Gastroesophageal sphincter (tissue), 4 donors: ENCODE data around the gene MSANTD1. TPM values are rescaled to one million over a fixed set of nuclear protein-coding genes. Genes with fewer than 3 reads are reported as not detected.

Experiments
- ATAC-seq: fragments of 150-250 bp; one replicate; pipeline ENCODE4 v1.9.1; 2016; ENCODE audit warnings: mild to moderate bottlenecking, moderate library complexity
- H3K27ac ChIP-seq, 4 donors: fragments of 200-600 bp; sonication (generic) in 3 of 4; 1 replicate in 3 of 4; 2 replicates in 1 of 4; pipeline ENCODE4 v1.5.1; 2016 to 2019
- H3K27me3 ChIP-seq: fragments of 200-600 bp; sonication (generic); one replicate; pipeline ENCODE4 v1.5.1; 2019
- H3K36me3 ChIP-seq, 2 donors: fragments of 200-600 bp; sonication (generic); one replicate each; pipeline ENCODE4 v1.5.1; 2019; ENCODE audit warnings: control low read depth in 1 of 2
- H3K4me1 ChIP-seq, 3 donors: fragments of 200-600 bp; sonication (generic); 1 replicate in 2 of 3; 2 replicates in 1 of 3; pipeline ENCODE4 v1.5.1; 2016 to 2019; ENCODE audit warnings: control low read depth in 2 of 3
- H3K4me3 ChIP-seq, 2 donors: fragments of 200-600 bp; sonication (generic); one replicate each; pipeline ENCODE4 v1.5.1; 2019; ENCODE audit warnings: mild to moderate bottlenecking in 1 of 2, moderate library complexity in 1 of 2
- H3K9me3 ChIP-seq, 3 donors: fragments of 200-600 bp; sonication (generic); one replicate each; pipeline ENCODE4 v1.5.1; 2017 to 2019; ENCODE audit warnings: control low read depth in 2 of 3
- CTCF ChIP-seq, 4 experiments: fragments of 200-600 bp in 2 of 4; fragments of 450-650 bp in 2 of 4; sonication (generic) in 1 of 4; IDR thresholded peaks; one replicate each; pipeline ENCODE4 v1.5.1; 2017 to 2019; ENCODE audit warnings: antibody characterized with exemption in 4 of 4, mild to moderate bottlenecking in 2 of 4, moderate library complexity in 2 of 4
- EP300 ChIP-seq: sonication (generic); formaldehyde crosslinking; IDR thresholded peaks from one replicate; pipeline ENCODE4 v1.6.1; 2017; ENCODE audit warnings: antibody characterized with exemption, mild to moderate bottlenecking
- POLR2A ChIP-seq, 2 donors: fragments of 450-650 bp; IDR thresholded peaks; one replicate each; pipeline ENCODE4 v1.6.1; 2017; ENCODE audit warnings: antibody characterized with exemption in 2 of 2, mild to moderate bottlenecking in 2 of 2, moderate library complexity in 1 of 2
- POLR2AphosphoS5 ChIP-seq: sonication (generic); formaldehyde crosslinking; IDR thresholded peaks from one replicate; pipeline ENCODE4 v1.6.1; 2017; ENCODE audit warnings: antibody characterized with exemption
- WGBS, 2 donors: methylation state at CpG; one replicate each; pipeline ENCODE4 v1.1.5; 2018; ENCODE audit warnings: low coverage in 1 of 2; 5-methylcytosine and 5-hydroxymethylcytosine counted together
- total RNA-seq, 4 donors: library from RNA; depleted of rRNA; stranded (reverse); fragments of >200 nt; gene quantifications; one replicate each; pipeline ENCODE4 v1.1.0, GENCODE V29; 2016

The MSANTD1 gene
- total RNA-seq, 4 donors from 2014 or later: 0.78 to 6.9 (median 1.5) TPM; not detected in 1

GRCh38 chr4:3220476-3221183, 28.3 kb upstream of the MSANTD1 start:
- no peak for ATAC-seq
- H3K27me3 ChIP-seq: no peaks in the 10 kb centered on the region
- no peaks in the 10 kb centered on the region for H3K4me1 ChIP-seq
- 68 to 72% methylated on average over 5 to 7 of the region's 8 CpGs for WGBS, 2 donors
- H3K4me3 ChIP-seq: no peak overlapping the region
- H3K36me3 ChIP-seq: peaks cover 0 to 98% of the 10 kb centered on the region in 2 donors
- no peak overlapping the region for H3K27ac ChIP-seq
- no peaks in the 10 kb centered on the region for H3K9me3 ChIP-seq
- no peak for TF ChIP-seq POLR2AphosphoS5
- no peak for TF ChIP-seq CTCF (IDR thresholded peaks at IDR 0.05)
- TF ChIP-seq EP300: no peak
- TF ChIP-seq POLR2A (IDR thresholded peaks at IDR 0.05): no peak

GRCh38 chr4:3221184-3221494, 27.8 kb upstream of the MSANTD1 start:
- Histone ChIP-seq H3K27me3 (no peaks in the 10 kb centered on the region), H3K9me3 (no peaks in the 10 kb centered on the region), H3K27ac (no peak overlapping the region), H3K36me3 (peaks cover 0 to 98% of the 10 kb centered on the region in 2 donors), H3K4me3 (no peak overlapping the region), H3K4me1 (peaks cover 0 to 3% (median 0%) of the 10 kb centered on the region in 3 donors)
- 88% methylated on average over 7 of the region's 8 CpGs; no CpG with 5 or more reads in 1 of the 2 donors for WGBS, 2 donors
- no peak for TF ChIP-seq EP300
- ATAC-seq: no peak

- Histone ChIP-seq H3K27ac (no peak overlapping the region), H3K27me3 (no peaks in the 10 kb centered on the region), H3K36me3 (peaks cover 0 to 100% of the 10 kb centered on the region in 2 donors), H3K4me1 (peaks cover 0 to 12% (median 0%) of the 10 kb centered on the region in 3 donors), H3K9me3 (no peaks in the 10 kb centered on the region), H3K4me3 (no peak overlapping the region)
- no peak for TF ChIP-seq CTCF (IDR thresholded peaks at IDR 0.05)
- TF ChIP-seq POLR2A (IDR thresholded peaks at IDR 0.05): no peak
- TF ChIP-seq POLR2AphosphoS5: no peak
- no peak for TF ChIP-seq EP300
- WGBS, 2 donors: 82 to 94% methylated on average over 3 to 6 of the region's 12 CpGs
- ATAC-seq: no peak
These were observed 27.0 kb upstream of the MSANTD1 start for GRCh38 chr4:3221996-3222395.

- TF ChIP-seq EP300 (no peak), POLR2AphosphoS5 (no peak), CTCF (IDR thresholded peaks at IDR 0.05) (no peak), POLR2A (IDR thresholded peaks at IDR 0.05) (no peak)
- Histone ChIP-seq H3K9me3 (no peaks in the 10 kb centered on the region), H3K4me3 (no peak overlapping the region), H3K36me3 (peaks cover 0 to 94% of the 10 kb centered on the region in 2 donors), H3K27ac (no peak overlapping the region), H3K27me3 (no peaks in the 10 kb centered on the region), H3K4me1 (peaks cover 0 to 19% (median 0%) of the 10 kb centered on the region in 3 donors)
- WGBS, 2 donors: 80% methylated on average over 1 of the region's 11 CpGs; no CpG with 5 or more reads in 1 of the 2 donors
- no peak for ATAC-seq
These were observed 25.6 kb upstream of the MSANTD1 start for GRCh38 chr4:3223346-3223745.

- ATAC-seq: no peak
- Histone ChIP-seq H3K36me3 (peaks cover 0 to 94% of the 10 kb centered on the region in 2 donors), H3K27ac (no peak overlapping the region), H3K4me1 (peaks cover 0 to 21% (median 0%) of the 10 kb centered on the region in 3 donors), H3K27me3 (no peaks in the 10 kb centered on the region), H3K4me3 (no peak overlapping the region), H3K9me3 (no peaks in the 10 kb centered on the region)
- no peak for TF ChIP-seq EP300
- TF ChIP-seq POLR2A (IDR thresholded peaks at IDR 0.05): no peak
- no peak for TF ChIP-seq POLR2AphosphoS5
- no peak for TF ChIP-seq CTCF (IDR thresholded peaks at IDR 0.05)
- 92% methylated on average over 8 to 13 of the region's 13 CpGs for WGBS, 2 donors
These were observed 24.8 kb upstream of the MSANTD1 start for GRCh38 chr4:3223956-3224748.
